ENCODE data around the gene TENT4B. TPM values are rescaled to one million over a fixed set of nuclear protein-coding genes. Genes with fewer than 3 reads are reported as not detected.

The TENT4B gene
- total RNA-seq, 1 experiment from 2014 or later: 18.3 TPM

GRCh38 chr16:50202926-50203624, 50.0 kb downstream of the TENT4B start:
- no peaks in the 10 kb centered on the region for H3K36me3 ChIP-seq (ENCODE audit: insufficient read depth, low read length, poor library complexity, severe bottlenecking)
- no peak for TF ChIP-seq EZH2 (IDR thresholded peaks at IDR 0.05; ENCODE audit: borderline replicate concordance, low read depth, low read length, poor library complexity, severe bottlenecking)
- no peak for TF ChIP-seq CTCF (conservative IDR thresholded peaks at IDR 0.05; ENCODE audit: low read depth, low read length)
- peak; percentile 84 for DNase-seq (ENCODE audit: low spot score)
- ChIA-PET POLR2A (ENCODE audit: low non-redundant PET) (no interaction called here), CTCF (interaction anchor here (1.2 kb wide), 1 partner anchor 7 kb away, joined by 6 read pairs; no protein-coding TSS in a partner anchor)
- no peaks in the 10 kb centered on the region for H3K9me3 ChIP-seq (ENCODE audit: low read depth, low read length, poor library complexity, severe bottlenecking)
- intact Hi-C loops (cut with micrococcal nuclease; ENCODE audit: unreplicated experiment): no loop called here
- BruUV-seq (replicated peaks): no TSS peak
- H3K4me3 ChIP-seq (ENCODE audit: low read depth, low read length, poor library complexity, severe bottlenecking): peak overlapping the region; percentile 8
- no peaks in the 10 kb centered on the region for H3K27me3 ChIP-seq (replicated peaks; ENCODE audit: insufficient read depth, low read depth, low read length, poor library complexity)
- H3K4me1 ChIP-seq (ENCODE audit: insufficient read depth, low read length, poor library complexity, severe bottlenecking): peaks cover 45% of the 10 kb centered on the region
- H3K27ac ChIP-seq (ENCODE audit: low read depth, low read length, poor library complexity, severe bottlenecking): peak overlapping the region; percentile 94

GRCh38 chr16:50203681-50204080, 50.6 kb downstream of the TENT4B start:
- intact Hi-C loops (cut with micrococcal nuclease; ENCODE audit: unreplicated experiment): no loop called here

GRCh38 chr16:50204453-50205108, 51.5 kb downstream of the TENT4B start:
- no peak overlapping the region for H3K4me3 ChIP-seq (ENCODE audit: low read depth, low read length, poor library complexity, severe bottlenecking)
- no peaks in the 10 kb centered on the region for H3K27me3 ChIP-seq (replicated peaks; ENCODE audit: insufficient read depth, low read depth, low read length, poor library complexity)
- no TSS peak for BruUV-seq (replicated peaks)
- peaks cover 49% of the 10 kb centered on the region for H3K4me1 ChIP-seq (ENCODE audit: insufficient read depth, low read length, poor library complexity, severe bottlenecking)
- CTCF ChIA-PET: no interaction called here
- POLR2A ChIA-PET (ENCODE audit: low non-redundant PET): no interaction called here
- peak overlapping the region; percentile 94 for H3K27ac ChIP-seq (ENCODE audit: low read depth, low read length, poor library complexity, severe bottlenecking)
- H3K36me3 ChIP-seq (ENCODE audit: insufficient read depth, low read length, poor library complexity, severe bottlenecking): no peaks in the 10 kb centered on the region
- no peaks in the 10 kb centered on the region for H3K9me3 ChIP-seq (ENCODE audit: low read depth, low read length, poor library complexity, severe bottlenecking)
- no peak for DNase-seq (ENCODE audit: low spot score)
- TF ChIP-seq EZH2 (IDR thresholded peaks at IDR 0.05; ENCODE audit: borderline replicate concordance, low read depth, low read length, poor library complexity, severe bottlenecking) (no peak), CTCF (conservative IDR thresholded peaks at IDR 0.05; ENCODE audit: low read depth, low read length) (no peak)
- intact Hi-C loops (cut with micrococcal nuclease; ENCODE audit: unreplicated experiment): no loop called here

More at GRCh38 chr16:50203681-50204080, 50.6 kb downstream of the TENT4B start:
- no peak for DNase-seq (ENCODE audit: low spot score)
- no peak for TF ChIP-seq CTCF (conservative IDR thresholded peaks at IDR 0.05; ENCODE audit: low read depth, low read length)
- TF ChIP-seq EZH2 (IDR thresholded peaks at IDR 0.05; ENCODE audit: borderline replicate concordance, low read depth, low read length, poor library complexity, severe bottlenecking): no peak
- Histone ChIP-seq H3K4me1 (ENCODE audit: insufficient read depth, low read length, poor library complexity, severe bottlenecking) (peaks cover 49% of the 10 kb centered on the region), H3K36me3 (ENCODE audit: insufficient read depth, low read length, poor library complexity, severe bottlenecking) (no peaks in the 10 kb centered on the region), H3K27me3 (replicated peaks; ENCODE audit: insufficient read depth, low read depth, low read length, poor library complexity) (no peaks in the 10 kb centered on the region), H3K27ac (ENCODE audit: low read depth, low read length, poor library complexity, severe bottlenecking) (peak overlapping the region; percentile 94), H3K9me3 (ENCODE audit: low read depth, low read length, poor library complexity, severe bottlenecking) (no peaks in the 10 kb centered on the region), H3K4me3 (ENCODE audit: low read depth, low read length, poor library complexity, severe bottlenecking) (no peak overlapping the region)
- CTCF ChIA-PET: no interaction called here
- POLR2A ChIA-PET (ENCODE audit: low non-redundant PET): no interaction called here
- no TSS peak for BruUV-seq (replicated peaks)
